HepG2 (cell line): ENCODE data around the gene TIFAB. TPM values are rescaled to one million over a fixed set of nuclear protein-coding genes. Genes with fewer than 3 reads are reported as not detected.

Experiments used
- ATAC-seq: fragments of 200-7000 bp; cut with Tn5 transposase; 3 replicates; pipeline ENCODE4 v1.9.1; 2020; ENCODE audit warnings: mild to moderate bottlenecking, moderate library complexity
- BruUV-seq: library from RNA; stranded (reverse); fragments of 400-500 nt; replicated peaks from 2 replicates; lab custom pipeline; 2021; lab: Mats Ljungman, UMichigan
- CTCF ChIA-PET: fragments of 300-600 bp; formaldehyde crosslinking; extraction: SDS; loops from one replicate; lab custom pipeline; 2021; ENCODE audit warnings: low total read pairs, inconsistent platforms, low intra/inter-chr PET ratio; lab: Yijun Ruan, JAX
- POLR2A ChIA-PET: fragments of 350-600 bp; sonication (Branson Sonifier 250); formaldehyde crosslinking; loops from one replicate; lab custom pipeline; 2020; ENCODE audit warnings: antibody characterized with exemption, inconsistent platforms; lab: Yijun Ruan, JAX
- DNase-seq: peaks from one replicate; pipeline ENCODE4 v3.0.0-alpha.2; 2015; ENCODE audit warnings: low spot score
- FAIRE-seq: peaks from 3 replicates; lab custom pipeline; 2011; peaks lifted over from hg19 to GRCh38; lab: Jason Lieb, UNC
- H2AFZ ChIP-seq: one replicate; pipeline ENCODE4 v1.6.1; 2011; ENCODE audit warnings: low read length, inconsistent platforms
- H3K27ac ChIP-seq: fragments of 300-600 bp; 3 replicates; pipeline ENCODE4 v1.8.0; 2011; ENCODE audit warnings: mixed run types, mild to moderate bottlenecking, mixed read lengths, low read length, inconsistent platforms; ENCODE audit not compliant: insufficient read depth; ENCODE audit errors: extremely low read length
- H3K27me3 ChIP-seq, 2 experiments: fragments of 200-600 bp in 1 of 2; 2 replicates in 1 of 2; 3 replicates in 1 of 2; pipeline versions ENCODE4 v1.6.0 to v1.8.0; 2011; ENCODE audit warnings: low read length in 2 of 2, mild to moderate bottlenecking in 2 of 2, moderate library complexity in 2 of 2, inconsistent platforms in 1 of 2; ENCODE audit not compliant: insufficient read depth in 2 of 2, control insufficient read depth in 1 of 2
- H3K36me3 ChIP-seq, 2 experiments: fragments of 200-600 bp in 1 of 2; replicated peaks in 1 of 2; 2 replicates in 1 of 2; 3 replicates in 1 of 2; pipeline versions ENCODE4 v1.5.1 to v1.8.0; 2011; ENCODE audit warnings: low read length in 2 of 2, inconsistent platforms in 1 of 2; ENCODE audit not compliant: insufficient read depth in 2 of 2, control insufficient read depth in 1 of 2
- H3K4me1 ChIP-seq: 2 replicates; pipeline ENCODE4 v1.5.1; 2012; ENCODE audit warnings: low read length, inconsistent platforms; ENCODE audit not compliant: insufficient read depth
- H3K4me2 ChIP-seq: 2 replicates; pipeline ENCODE4 v1.6.0; 2011; ENCODE audit warnings: low read depth, low read length, inconsistent platforms
- H3K4me3 ChIP-seq, 3 experiments: fragments of 200-600 bp in 1 of 3; sonication (generic), shearing (Covaris generic) in 1 of 3; replicated peaks in 1 of 3; 2 replicates each; pipeline ENCODE4 v1.5.1; 2011 to 2016; ENCODE audit warnings: low read length in 3 of 3, inconsistent platforms in 2 of 3, low read depth in 2 of 3, mild to moderate bottlenecking in 2 of 3, control low read depth in 1 of 3, mixed read lengths in 1 of 3; ENCODE audit not compliant: insufficient read depth in 1 of 3
- H3K79me2 ChIP-seq: one replicate; pipeline ENCODE4 v1.6.1; 2011; ENCODE audit warnings: low read length, inconsistent platforms; ENCODE audit not compliant: insufficient read depth
- H3K9ac ChIP-seq: 2 replicates; pipeline ENCODE4 v1.6.0; 2011; ENCODE audit warnings: mild to moderate bottlenecking, low read depth, low read length, inconsistent platforms; ENCODE audit not compliant: insufficient read depth
- H3K9me3 ChIP-seq: 2 replicates; pipeline ENCODE4 v1.5.1; 2012; ENCODE audit warnings: mild to moderate bottlenecking, low read length
- H4K20me1 ChIP-seq: 2 replicates; pipeline ENCODE4 v1.6.0; 2011; ENCODE audit warnings: inconsistent platforms, mild to moderate bottlenecking, low read length, moderate library complexity; ENCODE audit not compliant: insufficient read depth
- FOXM1 ChIP-seq: sonication (generic); formaldehyde crosslinking; IDR thresholded peaks from 2 replicates; pipeline ENCODE4 v1.5.0; 2020; ENCODE audit warnings: missing genetic modification reagents
- HES4 ChIP-seq: sonication (generic); formaldehyde crosslinking; IDR thresholded peaks from 2 replicates; pipeline ENCODE4 v1.9.0; 2021; ENCODE audit warnings: mild to moderate bottlenecking, missing genetic modification reagents, borderline replicate concordance
- HNRNPL ChIP-seq: fragments of 200-400 bp; formaldehyde crosslinking; IDR thresholded peaks from 2 replicates; pipeline ENCODE4 v1.6.1; 2017; ENCODE audit warnings: mild to moderate bottlenecking, low read depth, low read length
- MTF2 ChIP-seq: sonication (generic); formaldehyde crosslinking; IDR thresholded peaks from 2 replicates; pipeline ENCODE4 v1.5.0; 2020; ENCODE audit warnings: missing genetic modification reagents, borderline replicate concordance
- NCOA5 ChIP-seq: sonication (generic); formaldehyde crosslinking; IDR thresholded peaks from 2 replicates; pipeline ENCODE4 v1.4.0; 2020; ENCODE audit warnings: missing genetic modification reagents
- PHB2 ChIP-seq: fragments of 450-650 bp; IDR thresholded peaks from 2 replicates; pipeline ENCODE4 v1.6.1; 2018; ENCODE audit not compliant: partially characterized antibody
- PTBP1 ChIP-seq: fragments of 200-400 bp; formaldehyde crosslinking; IDR thresholded peaks from 2 replicates; pipeline ENCODE4 v1.6.1; 2018; ENCODE audit warnings: low read length, low read depth; ENCODE audit not compliant: poor library complexity, severe bottlenecking
- TRIM22 ChIP-seq: fragments of 450-650 bp; IDR thresholded peaks from 2 replicates; pipeline ENCODE4 v1.6.1; 2017
- ZBTB39 ChIP-seq: sonication (generic); formaldehyde crosslinking; IDR thresholded peaks from 2 replicates; pipeline ENCODE4 v1.5.0; 2020; ENCODE audit warnings: missing genetic modification reagents
- ZNF382 ChIP-seq: sonication (generic); formaldehyde crosslinking; IDR thresholded peaks from 2 replicates; pipeline ENCODE4 v1.5.0; 2020; ENCODE audit warnings: missing genetic modification reagents, mild to moderate bottlenecking, borderline replicate concordance
- ZNF569 ChIP-seq: sonication (generic); formaldehyde crosslinking; IDR thresholded peaks from 2 replicates; pipeline ENCODE4 v1.5.0; 2020; ENCODE audit warnings: mild to moderate bottlenecking, missing genetic modification reagents, moderate library complexity, borderline replicate concordance
- ZNF768 ChIP-seq: sonication (generic); formaldehyde crosslinking; IDR thresholded peaks from 2 replicates; pipeline ENCODE4 v1.4.0; 2020; ENCODE audit warnings: missing genetic modification reagents
- ZNF891 ChIP-seq: sonication (generic); formaldehyde crosslinking; IDR thresholded peaks from 2 replicates; pipeline ENCODE4 v1.5.0; 2020; ENCODE audit warnings: mild to moderate bottlenecking, missing genetic modification reagents
- WGBS: methylation state at CpG from one replicate; pipeline ENCODE4 v1.1.6; 2017; ENCODE audit warnings: low lambda C conversion rate; 5-methylcytosine and 5-hydroxymethylcytosine counted together
- in situ Hi-C: cut with HindIII; loops from 2 replicates; pipeline ENCODE4 v1.10.0; 2017; ENCODE audit warnings: low pct_unique_long_range_greater_than_20kb; ENCODE audit not compliant: extremely low pct_ligation_motif_present
- intact Hi-C: fragments of 100-400 bp; cut with micrococcal nuclease; formaldehyde crosslinking; loops from one replicate; pipeline ENCODE4 v1.10.0; 2022; ENCODE audit not compliant: unreplicated experiment
- polyA plus RNA-seq, 8 experiments: library from polyadenylated mRNA; depleted of rRNA in 3 of 8; stranded (reverse) in 7 of 8; unstranded in 1 of 8; fragments of >200 nt; fragmentation: Illumina TruSeq in 4 of 8; extraction: Trizol in 4 of 8; gene quantifications; 2 replicates each; pipeline versions ENCODE4 v1.2.1 to v1.2.3, GENCODE V29; 2011 to 2016; ENCODE audit warnings: low read depth in 4 of 8, missing spikeins in 1 of 8, mixed read lengths in 1 of 8; ENCODE audit not compliant: insufficient read depth in 1 of 8
- total RNA-seq, 5 experiments: library from RNA; depleted of rRNA; stranded (reverse); fragments of >200 nt; fragmentation: Illumina TruSeq; extraction: Trizol; gene quantifications; 2 replicates each; pipeline ENCODE4 v1.2.3, GENCODE V29; 2016; ENCODE audit warnings: low read depth in 1 of 5
- TF ChIP-seq, protein P1 (sequence below): sonication (generic); formaldehyde crosslinking; conservative IDR thresholded peaks from 2 replicates; pipeline ENCODE4 v1.4.0; 2020; ENCODE audit warnings: mild to moderate bottlenecking, missing genetic modification reagents, moderate library complexity

The TIFAB gene
- total and polyA plus RNA-seq, 2 of the 13 experiments (the other 11 are each of a cell fraction or from before 2014, with no cell fraction given), result not detected

GRCh38 chr5:135447298-135447929 is 4.7 kb downstream of the TIFAB start, which contains the start of gene DCANP1 (continued):
- TF ChIP-seq, protein P1, sequence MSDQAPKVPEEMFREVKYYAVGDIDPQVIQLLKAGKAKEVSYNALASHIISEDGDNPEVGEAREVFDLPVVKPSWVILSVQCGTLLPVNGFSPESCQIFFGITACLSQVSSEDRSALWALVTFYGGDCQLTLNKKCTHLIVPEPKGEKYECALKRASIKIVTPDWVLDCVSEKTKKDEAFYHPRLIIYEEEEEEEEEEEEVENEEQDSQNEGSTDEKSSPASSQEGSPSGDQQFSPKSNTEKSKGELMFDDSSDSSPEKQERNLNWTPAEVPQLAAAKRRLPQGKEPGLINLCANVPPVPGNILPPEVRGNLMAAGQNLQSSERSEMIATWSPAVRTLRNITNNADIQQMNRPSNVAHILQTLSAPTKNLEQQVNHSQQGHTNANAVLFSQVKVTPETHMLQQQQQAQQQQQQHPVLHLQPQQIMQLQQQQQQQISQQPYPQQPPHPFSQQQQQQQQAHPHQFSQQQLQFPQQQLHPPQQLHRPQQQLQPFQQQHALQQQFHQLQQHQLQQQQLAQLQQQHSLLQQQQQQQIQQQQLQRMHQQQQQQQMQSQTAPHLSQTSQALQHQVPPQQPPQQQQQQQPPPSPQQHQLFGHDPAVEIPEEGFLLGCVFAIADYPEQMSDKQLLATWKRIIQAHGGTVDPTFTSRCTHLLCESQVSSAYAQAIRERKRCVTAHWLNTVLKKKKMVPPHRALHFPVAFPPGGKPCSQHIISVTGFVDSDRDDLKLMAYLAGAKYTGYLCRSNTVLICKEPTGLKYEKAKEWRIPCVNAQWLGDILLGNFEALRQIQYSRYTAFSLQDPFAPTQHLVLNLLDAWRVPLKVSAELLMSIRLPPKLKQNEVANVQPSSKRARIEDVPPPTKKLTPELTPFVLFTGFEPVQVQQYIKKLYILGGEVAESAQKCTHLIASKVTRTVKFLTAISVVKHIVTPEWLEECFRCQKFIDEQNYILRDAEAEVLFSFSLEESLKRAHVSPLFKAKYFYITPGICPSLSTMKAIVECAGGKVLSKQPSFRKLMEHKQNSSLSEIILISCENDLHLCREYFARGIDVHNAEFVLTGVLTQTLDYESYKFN (CRISPR knock-in tag), result no peak
- TF ChIP-seq HNRNPL, result no peak
- no peak for TF ChIP-seq ZNF382 (CRISPR knock-in tag)
- no peak for TF ChIP-seq FOXM1
- TF ChIP-seq TRIM22, result no peak
- no peak for TF ChIP-seq PTBP1
- TF ChIP-seq HES4 (CRISPR knock-in tag), result no peak
- TF ChIP-seq, all 625 proteins: peak for 0

- no peak overlapping the region for H2AFZ ChIP-seq
- no peak overlapping the region for H3K4me2 ChIP-seq
- whole genome bisulfite sequencing, result 20% methylated on average over 4 of the region's 7 CpGs
- H3K4me1 ChIP-seq, result no peaks in the 10 kb centered on the region
- BruUV-seq, result no TSS peak
- H3K9ac ChIP-seq, result no peak overlapping the region
- H3K27me3 ChIP-seq, result peaks cover 7 to 54% of the 10 kb centered on the region in 2 experiments
- H3K36me3 ChIP-seq, result no peaks in the 10 kb centered on the region
- ChIA-PET CTCF (no interaction called here), POLR2A (no interaction called here)
- FAIRE-seq, result no peak
- no peak overlapping the region for H3K4me3 ChIP-seq
- no peak for ATAC-seq
- in situ Hi-C loops (no loop called here), intact Hi-C loops (no loop called here)
- H4K20me1 ChIP-seq, result no peaks in the 10 kb centered on the region
- DNase-seq, result no peak
- H3K27ac ChIP-seq, result no peak overlapping the region
- H3K9me3 ChIP-seq, result no peaks in the 10 kb centered on the region
- H3K79me2 ChIP-seq, result no peaks in the 10 kb centered on the region
- TF ChIP-seq ZNF569 (CRISPR knock-in tag), result no peak
- TF ChIP-seq ZNF768 (CRISPR knock-in tag), result no peak
- no peak for TF ChIP-seq NCOA5 (CRISPR knock-in tag)
- no peak for TF ChIP-seq PHB2
- no peak for TF ChIP-seq ZNF891 (CRISPR knock-in tag)
- no peak for TF ChIP-seq MTF2 (CRISPR knock-in tag)
- no peak for TF ChIP-seq ZBTB39 (CRISPR knock-in tag)
Observed at GRCh38 chr5:135446615-135447014, 5.5 kb downstream of the TIFAB start.
